Stomach (tissue), 9 donors: ENCODE data around the gene ADGRL3. TPM values are rescaled to one million over a fixed set of nuclear protein-coding genes. Genes with fewer than 3 reads are reported as not detected.
A peak's percentile ranks its signal among the peaks of the same experiment; 100 is the strongest.
"Not testable (repeated sequence)": the region's sequence is repeated elsewhere in the genome, so short reads cannot be mapped to it uniquely, and the experiment has no call there.

Experiments used
- DNase-seq, 2 donors: peaks; one replicate each; pipeline versions ENCODE4 v3.0.0 to v3.0.0-alpha.2; 2013 to 2019
- H3K27ac ChIP-seq, 5 donors: fragments of 200-600 bp in 4 of 5; sonication (generic) in 4 of 5; one replicate each; pipeline ENCODE4 v1.5.1; 2013 to 2019; ENCODE audit warnings: mild to moderate bottlenecking in 1 of 5, moderate library complexity in 1 of 5
- H3K27me3 ChIP-seq, 3 donors: fragments of 200-600 bp; sonication (generic); one replicate each; pipeline ENCODE4 v1.5.1; 2017 to 2019; ENCODE audit warnings: mixed run types in 1 of 3
- H3K36me3 ChIP-seq, 4 donors: fragments of 200-600 bp; sonication (generic); 1 replicate in 3 of 4; 2 replicates in 1 of 4; pipeline ENCODE4 v1.5.1; 2016 to 2019
- H3K4me1 ChIP-seq, 4 donors: fragments of 200-600 bp; sonication (generic); one replicate each; pipeline ENCODE4 v1.5.1; 2016 to 2019
- H3K4me3 ChIP-seq, 4 donors: fragments of 200-600 bp; sonication (generic) in 3 of 4; one replicate each; pipeline ENCODE4 v1.5.1; 2016 to 2019; ENCODE audit warnings: mild to moderate bottlenecking in 1 of 4
- H3K9me3 ChIP-seq, 4 donors: fragments of 200-600 bp; sonication (generic); one replicate each; pipeline ENCODE4 v1.5.1; 2016 to 2019
- EP300 ChIP-seq: sonication (generic); formaldehyde crosslinking; IDR thresholded peaks from one replicate; pipeline ENCODE4 v1.6.1; 2017; ENCODE audit warnings: antibody characterized with exemption
- POLR2A ChIP-seq, 4 donors: fragments of 450-650 bp; IDR thresholded peaks; one replicate each; pipeline ENCODE4 v1.6.1; 2016; ENCODE audit warnings: antibody characterized with exemption in 4 of 4, control low read depth in 2 of 4, mild to moderate bottlenecking in 1 of 4, moderate library complexity in 1 of 4
- POLR2AphosphoS5 ChIP-seq, 3 donors: sonication (generic); formaldehyde crosslinking; IDR thresholded peaks; one replicate each; pipeline ENCODE4 v1.6.1; 2016; ENCODE audit warnings: antibody characterized with exemption in 3 of 3
- WGBS, 5 donors: extraction: QIAGEN DNeasy Blood & Tissue Kit in 3 of 5; methylation state at CpG; one replicate each; pipeline versions ENCODE4 v1.1.5 to v1.1.7; 2013 to 2018; 5-methylcytosine and 5-hydroxymethylcytosine counted together
- intact Hi-C: fragments of 100-400 bp; cut with DNase I; formaldehyde crosslinking; loops from one replicate; pipeline ENCODE4 v1.15.1; 2023; ENCODE audit warnings: low total_unique reads
- polyA plus RNA-seq, 3 donors: library from polyadenylated mRNA; stranded (reverse); fragments of 200-250 nt; gene quantifications; one replicate each; pipeline ENCODE4 v1.2.3, GENCODE V29; 2013
- total RNA-seq, 5 donors: library from RNA; depleted of rRNA; stranded (reverse); fragments of >200 nt; gene quantifications; one replicate each; pipeline versions ENCODE4 v1.1.0 to v1.2.3, GENCODE V29; 2014 to 2016
- TF ChIP-seq, protein P1 (sequence below), 7 experiments: fragments of 450-650 bp in 4 of 7; fragments of 200-600 bp in 3 of 7; sonication (generic) in 3 of 7; IDR thresholded peaks; one replicate each; pipeline ENCODE4 v1.5.1; 2016 to 2019; ENCODE audit warnings: antibody characterized with exemption in 7 of 7, control low read depth in 2 of 7, mild to moderate bottlenecking in 1 of 7
- donor health status: healthy with polysubstance abuse.
- donor health status: Bipolar disorder and iron deficiency.
- donor health status: healthy.

ADGRL3 gene
- total and polyA plus RNA-seq, 8 donors = 0.48 to 109 (median 3.9) TPM

DNA sequence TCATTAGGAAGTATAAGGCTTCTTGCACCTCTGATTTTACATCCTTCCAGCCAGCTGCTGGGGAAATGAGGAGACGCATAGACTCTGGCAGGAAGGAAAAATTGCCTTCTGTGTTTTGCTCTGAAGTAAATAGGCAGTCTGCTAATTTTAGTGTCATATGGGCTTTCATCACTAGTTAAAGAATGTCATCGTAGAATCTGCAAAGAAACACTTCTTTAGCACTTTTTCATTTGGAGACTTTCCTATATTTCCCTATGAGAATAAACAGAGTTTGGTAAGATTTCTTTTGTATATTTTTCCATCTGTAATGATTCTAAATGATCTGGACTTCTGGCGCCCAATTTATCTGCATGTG lies 3.3 kb downstream of the ADGRL3 start:
- intact Hi-C loops = no loop called here
- Histone ChIP-seq H3K27me3 (peaks cover 0 to 59% (median 39%) of the 10 kb centered on the region in 3 donors), H3K27ac (peak overlapping the region in 4 of 5 donors; percentile 21 to 81 (median 76)), H3K4me1 (peaks cover 5 to 40% (median 35%) of the 10 kb centered on the region in 4 donors), H3K4me3 (peak overlapping the region; percentile 51 to 89 (median 68)), H3K9me3 (no peaks in the 10 kb centered on the region), H3K36me3 (no peaks in the 10 kb centered on the region)
- 24 to 33% (median 29%) methylated on average over 3 of the region's 3 CpGs for WGBS, 5 donors
- TF ChIP-seq, protein P1, sequence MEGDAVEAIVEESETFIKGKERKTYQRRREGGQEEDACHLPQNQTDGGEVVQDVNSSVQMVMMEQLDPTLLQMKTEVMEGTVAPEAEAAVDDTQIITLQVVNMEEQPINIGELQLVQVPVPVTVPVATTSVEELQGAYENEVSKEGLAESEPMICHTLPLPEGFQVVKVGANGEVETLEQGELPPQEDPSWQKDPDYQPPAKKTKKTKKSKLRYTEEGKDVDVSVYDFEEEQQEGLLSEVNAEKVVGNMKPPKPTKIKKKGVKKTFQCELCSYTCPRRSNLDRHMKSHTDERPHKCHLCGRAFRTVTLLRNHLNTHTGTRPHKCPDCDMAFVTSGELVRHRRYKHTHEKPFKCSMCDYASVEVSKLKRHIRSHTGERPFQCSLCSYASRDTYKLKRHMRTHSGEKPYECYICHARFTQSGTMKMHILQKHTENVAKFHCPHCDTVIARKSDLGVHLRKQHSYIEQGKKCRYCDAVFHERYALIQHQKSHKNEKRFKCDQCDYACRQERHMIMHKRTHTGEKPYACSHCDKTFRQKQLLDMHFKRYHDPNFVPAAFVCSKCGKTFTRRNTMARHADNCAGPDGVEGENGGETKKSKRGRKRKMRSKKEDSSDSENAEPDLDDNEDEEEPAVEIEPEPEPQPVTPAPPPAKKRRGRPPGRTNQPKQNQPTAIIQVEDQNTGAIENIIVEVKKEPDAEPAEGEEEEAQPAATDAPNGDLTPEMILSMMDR (IDR thresholded peaks at IDR 0.05) = no peak
- TF ChIP-seq EP300 = no peak
- TF ChIP-seq POLR2AphosphoS5 (IDR thresholded peaks at IDR 0.05) = no peak
- TF ChIP-seq POLR2A (IDR thresholded peaks at IDR 0.05) = no peak
- no peak for DNase-seq

DNA sequence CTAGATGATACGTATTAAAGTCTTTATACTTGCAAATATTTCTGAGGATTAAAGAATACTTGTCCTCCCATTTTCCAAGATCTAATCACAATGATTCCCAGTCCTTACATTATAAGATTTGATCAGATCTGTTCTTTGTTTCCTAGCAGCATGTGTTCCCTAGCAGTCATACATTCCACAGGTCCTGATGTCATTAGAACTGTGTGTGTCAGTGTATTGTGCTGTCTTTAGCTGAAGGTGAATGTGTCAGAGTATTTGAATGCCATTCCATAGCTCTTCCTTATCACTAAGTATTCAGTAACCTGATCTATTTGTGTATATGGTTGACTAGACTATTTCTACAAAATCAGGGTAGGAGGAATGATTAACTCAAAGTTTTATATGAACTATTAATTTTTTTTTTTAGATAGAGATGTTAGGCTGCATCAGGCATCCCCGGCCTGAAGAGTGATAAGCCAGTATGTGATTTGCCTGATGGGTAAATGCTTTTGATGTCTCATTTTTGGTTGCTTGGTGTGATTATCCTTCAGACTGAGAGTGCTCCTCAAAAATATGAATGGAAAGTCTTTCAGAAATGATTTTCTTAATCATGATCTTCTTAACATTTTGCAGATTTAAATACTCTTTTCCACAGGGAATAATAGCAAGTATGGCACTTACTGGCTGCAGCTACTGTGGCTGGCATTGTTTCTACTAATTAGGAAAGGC lies 4.4 kb downstream of the ADGRL3 start:
- WGBS, 5 donors = 66 to 78% (median 74%) methylated on average over 2 of the region's 2 CpGs
- intact Hi-C loops = no loop called here
- H3K27me3 ChIP-seq = peaks cover 0 to 51% (median 38%) of the 10 kb centered on the region in 3 donors
- TF ChIP-seq, protein P1 (IDR thresholded peaks at IDR 0.05) = no peak
- TF ChIP-seq POLR2AphosphoS5 (IDR thresholded peaks at IDR 0.05) = no peak
- TF ChIP-seq EP300 = no peak
- no peak for TF ChIP-seq POLR2A (IDR thresholded peaks at IDR 0.05)
- H3K9me3 ChIP-seq = no peaks in the 10 kb centered on the region
- H3K36me3 ChIP-seq = no peaks in the 10 kb centered on the region
- H3K4me1 ChIP-seq = peaks cover 5 to 40% (median 35%) of the 10 kb centered on the region in 4 donors
- no peak overlapping the region for H3K4me3 ChIP-seq
- DNase-seq = peak in 1 of 2 donors; percentile 28
- H3K27ac ChIP-seq = no peak overlapping the region

DNA sequence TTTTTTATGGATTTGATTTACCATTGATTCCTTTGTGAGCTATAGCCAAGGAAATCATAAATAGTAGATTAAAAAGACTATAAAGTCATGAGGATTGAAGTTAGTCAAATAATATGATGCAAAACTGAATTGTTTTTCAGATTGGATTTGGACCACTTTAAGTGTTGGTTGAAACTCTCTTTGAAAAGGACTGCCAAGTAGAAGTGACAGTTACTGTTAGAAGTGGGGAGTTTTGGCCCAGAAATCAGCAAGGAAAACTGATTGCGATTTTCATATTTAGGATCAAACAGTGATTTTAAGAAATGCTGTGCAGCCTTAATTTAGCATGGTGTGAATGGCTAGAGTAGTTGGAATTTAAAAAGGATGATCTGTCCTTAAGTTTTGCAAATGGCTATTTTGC lies 4.9 kb downstream of the ADGRL3 start:
- no peak overlapping the region for H3K4me3 ChIP-seq
- no peak for TF ChIP-seq POLR2AphosphoS5 (IDR thresholded peaks at IDR 0.05)
- TF ChIP-seq, protein P1 (IDR thresholded peaks at IDR 0.05) = no peak
- no peak for TF ChIP-seq POLR2A (IDR thresholded peaks at IDR 0.05)
- no peak for TF ChIP-seq EP300
- H3K36me3 ChIP-seq = no peaks in the 10 kb centered on the region
- intact Hi-C loops = no loop called here
- WGBS, 5 donors = 64 to 92% (median 84%) methylated on average over 1 of the region's 1 CpG
- no peaks in the 10 kb centered on the region for H3K9me3 ChIP-seq
- DNase-seq = no peak
- peaks cover 0 to 45% (median 32%) of the 10 kb centered on the region in 3 donors for H3K27me3 ChIP-seq
- H3K4me1 ChIP-seq = peaks cover 5 to 40% (median 31%) of the 10 kb centered on the region in 4 donors
- no peak overlapping the region for H3K27ac ChIP-seq

DNA sequence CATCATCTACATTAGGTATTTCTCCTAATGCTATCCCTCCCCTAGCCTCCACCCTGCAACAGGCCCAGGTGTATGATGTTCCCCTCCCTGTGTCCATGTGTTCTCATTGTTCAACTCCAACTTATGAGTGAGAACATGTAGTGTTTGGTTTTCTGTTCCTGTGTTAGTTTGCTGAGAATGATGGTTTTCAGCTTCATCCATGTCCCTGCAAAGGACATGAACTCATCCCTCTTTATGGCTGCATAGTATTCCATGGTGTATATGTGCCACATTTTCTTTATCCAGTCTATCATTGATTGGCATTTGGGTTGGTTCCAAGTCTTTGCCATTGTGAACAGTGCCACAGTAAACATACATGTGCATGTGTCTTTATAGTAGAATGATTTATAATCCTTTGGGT lies 7.0 kb downstream of the ADGRL3 start:
- H3K27ac ChIP-seq, H3K36me3 ChIP-seq, H3K9me3 ChIP-seq, H3K4me3 ChIP-seq, intact Hi-C loops, DNase-seq: not testable (repeated sequence)
- peaks cover 0 to 25% (median 11%) of the 10 kb centered on the region in 3 donors for H3K27me3 ChIP-seq
- peaks cover 0 to 24% (median 11%) of the 10 kb centered on the region in 4 donors for H3K4me1 ChIP-seq
